SH-SY5Y (cell line): Measurements from ENCODE around the gene TMEM63C.

Experiments
- GATA2 ChIP-seq: IDR thresholded peaks from 2 replicates; pipeline ENCODE4 v1.6.1; 2011; ENCODE audit warnings: mild to moderate bottlenecking, low read depth, low read length
- GATA3 ChIP-seq: IDR thresholded peaks from 2 replicates; pipeline ENCODE4 v1.6.1; 2011; ENCODE audit warnings: low read depth, mild to moderate bottlenecking, low read length, moderate library complexity

The TMEM63C gene, protein sequence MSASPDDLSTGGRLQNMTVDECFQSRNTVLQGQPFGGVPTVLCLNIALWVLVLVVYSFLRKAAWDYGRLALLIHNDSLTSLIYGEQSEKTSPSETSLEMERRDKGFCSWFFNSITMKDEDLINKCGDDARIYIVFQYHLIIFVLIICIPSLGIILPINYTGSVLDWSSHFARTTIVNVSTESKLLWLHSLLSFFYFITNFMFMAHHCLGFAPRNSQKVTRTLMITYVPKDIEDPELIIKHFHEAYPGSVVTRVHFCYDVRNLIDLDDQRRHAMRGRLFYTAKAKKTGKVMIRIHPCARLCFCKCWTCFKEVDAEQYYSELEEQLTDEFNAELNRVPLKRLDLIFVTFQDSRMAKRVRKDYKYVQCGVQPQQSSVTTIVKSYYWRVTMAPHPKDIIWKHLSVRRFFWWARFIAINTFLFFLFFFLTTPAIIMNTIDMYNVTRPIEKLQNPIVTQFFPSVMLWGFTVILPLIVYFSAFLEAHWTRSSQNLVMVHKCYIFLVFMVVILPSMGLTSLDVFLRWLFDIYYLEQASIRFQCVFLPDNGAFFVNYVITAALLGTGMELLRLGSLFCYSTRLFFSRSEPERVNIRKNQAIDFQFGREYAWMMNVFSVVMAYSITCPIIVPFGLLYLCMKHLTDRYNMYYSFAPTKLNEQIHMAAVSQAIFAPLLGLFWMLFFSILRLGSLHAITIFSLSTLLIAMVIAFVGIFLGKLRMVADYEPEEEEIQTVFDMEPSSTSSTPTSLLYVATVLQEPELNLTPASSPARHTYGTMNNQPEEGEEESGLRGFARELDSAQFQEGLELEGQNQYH

DNA sequence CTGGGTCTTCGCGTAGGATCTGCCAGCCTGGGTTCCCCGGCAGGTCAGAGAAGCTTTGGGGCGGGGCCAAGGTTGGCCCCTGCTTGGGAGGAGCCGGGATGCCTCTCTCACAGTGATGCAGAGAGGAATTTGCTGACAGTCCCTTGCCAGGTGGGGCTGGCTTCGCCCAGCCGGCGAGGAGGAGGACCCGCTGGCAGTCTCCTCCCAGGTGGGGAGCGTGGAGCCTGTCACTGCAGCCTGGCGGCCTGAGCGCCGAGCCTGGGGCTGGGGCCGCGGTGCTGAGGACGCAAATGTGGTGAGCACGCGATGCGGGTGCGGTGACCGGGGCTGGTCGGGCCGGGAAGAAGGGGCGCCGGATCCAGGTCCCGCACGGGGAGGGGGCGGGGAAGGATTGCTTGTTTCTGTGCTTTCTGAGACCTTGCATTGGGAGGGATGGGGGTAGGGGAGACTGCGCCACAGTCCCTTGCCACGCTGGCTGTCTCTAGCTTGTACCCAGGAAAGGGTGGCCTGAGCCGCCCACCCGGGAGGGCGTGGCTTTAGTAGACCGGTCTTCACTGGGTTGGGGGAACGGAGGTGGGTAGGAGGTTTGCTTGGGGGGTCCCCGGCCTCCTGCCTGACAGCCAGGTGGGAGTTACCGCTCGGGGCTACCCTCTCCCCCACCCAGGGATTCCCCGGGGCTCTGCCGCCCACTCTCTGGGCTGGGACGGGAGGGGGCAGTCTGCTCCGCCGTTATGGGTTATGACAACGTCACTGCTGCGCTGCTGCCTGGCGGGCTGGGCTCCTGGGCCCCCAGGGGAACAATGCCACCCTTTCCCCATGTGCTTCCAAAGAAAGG, at the start of gene TMEM63C:
TSS of gene TMEM63C (plus strand) at position 196 of the 835 bp plus-strand sequence. CDS start 37,016 bp downstream, outside the sequence.
- no peak for TF ChIP-seq GATA2

DNA sequence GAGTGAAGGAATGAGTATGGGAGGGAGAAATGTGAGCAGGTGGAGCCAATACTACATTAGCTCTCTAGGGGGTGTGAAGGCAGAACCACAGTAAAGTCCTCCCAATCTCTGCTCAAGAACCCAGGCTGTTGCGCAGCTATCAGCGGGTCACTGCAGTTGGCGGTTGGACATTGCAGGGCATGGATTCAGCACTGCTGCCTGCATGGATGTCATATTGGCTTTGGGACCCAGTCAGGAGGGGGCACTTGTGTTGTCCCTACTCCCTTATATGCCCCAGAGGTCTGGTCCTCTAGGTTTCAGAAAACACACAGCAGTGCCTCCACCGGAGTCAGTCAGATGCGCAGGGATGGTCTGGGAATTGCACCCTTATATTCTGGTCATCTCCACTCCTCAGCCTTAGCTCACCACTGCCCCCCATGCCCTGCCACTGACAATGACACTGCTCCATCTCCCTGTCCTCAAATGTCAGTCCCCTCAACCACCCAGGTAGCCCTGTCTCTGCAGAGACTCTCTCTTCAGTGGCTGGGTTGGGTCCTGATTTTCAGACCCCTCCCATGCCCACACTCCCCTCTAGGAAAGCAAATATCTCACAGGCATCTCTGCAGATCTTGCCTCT, 49.6 kb upstream of the TMEM63C start:
- no peak for TF ChIP-seq GATA2
- no peak for TF ChIP-seq GATA3

DNA sequence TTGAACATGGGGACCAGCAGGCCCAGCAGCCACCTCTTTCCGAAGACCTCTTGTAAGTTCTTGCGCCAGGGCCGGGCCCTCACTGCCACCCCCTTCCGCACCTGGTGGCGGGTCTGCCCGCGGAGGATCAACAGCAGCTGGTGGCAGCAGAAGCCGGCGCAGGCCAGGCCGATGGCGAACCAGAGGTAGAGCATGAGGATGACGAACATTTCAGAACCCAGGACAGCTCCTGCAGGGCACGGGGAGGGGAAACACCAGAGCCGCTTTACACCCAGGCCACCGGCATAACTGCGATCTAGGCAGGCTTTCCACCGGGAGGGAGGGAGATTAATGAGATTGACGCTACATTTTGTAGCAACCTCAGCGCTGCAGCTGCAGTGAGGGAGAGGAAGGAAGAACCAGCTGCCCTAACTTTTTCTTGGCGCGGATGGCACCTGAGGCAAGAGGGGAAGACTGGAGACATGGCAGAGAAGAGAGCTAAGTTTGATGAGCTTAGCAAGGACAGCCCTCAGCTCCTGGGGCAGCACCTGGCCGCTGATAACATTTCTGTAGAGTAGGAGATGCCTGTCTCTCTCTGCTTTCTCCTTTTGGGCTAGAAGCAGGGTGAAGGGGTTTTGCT, 47.8 kb upstream of the TMEM63C start:
- no peak for TF ChIP-seq GATA3
- no peak for TF ChIP-seq GATA2

DNA sequence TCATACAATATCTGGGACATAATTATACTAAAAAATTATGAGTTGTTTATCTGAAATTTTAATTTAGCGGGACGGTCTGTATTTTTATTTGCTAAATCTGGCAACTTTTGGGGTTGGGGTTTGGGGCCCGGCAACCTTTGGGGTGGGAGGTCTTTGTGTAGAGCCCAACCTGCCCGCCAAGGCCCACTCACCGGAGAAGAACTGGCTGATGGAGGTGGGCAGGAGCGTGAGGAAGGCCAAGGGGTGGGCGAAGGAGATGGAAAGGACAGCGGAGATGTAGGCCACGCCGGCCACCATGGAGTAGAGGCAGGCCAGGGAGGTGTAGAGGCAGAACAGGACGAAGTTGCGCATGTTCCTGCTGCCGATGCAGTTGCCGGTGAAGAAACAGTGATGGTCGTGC, 42.6 kb upstream of the TMEM63C start:
- no peak for TF ChIP-seq GATA3
- TF ChIP-seq GATA2: no peak

DNA sequence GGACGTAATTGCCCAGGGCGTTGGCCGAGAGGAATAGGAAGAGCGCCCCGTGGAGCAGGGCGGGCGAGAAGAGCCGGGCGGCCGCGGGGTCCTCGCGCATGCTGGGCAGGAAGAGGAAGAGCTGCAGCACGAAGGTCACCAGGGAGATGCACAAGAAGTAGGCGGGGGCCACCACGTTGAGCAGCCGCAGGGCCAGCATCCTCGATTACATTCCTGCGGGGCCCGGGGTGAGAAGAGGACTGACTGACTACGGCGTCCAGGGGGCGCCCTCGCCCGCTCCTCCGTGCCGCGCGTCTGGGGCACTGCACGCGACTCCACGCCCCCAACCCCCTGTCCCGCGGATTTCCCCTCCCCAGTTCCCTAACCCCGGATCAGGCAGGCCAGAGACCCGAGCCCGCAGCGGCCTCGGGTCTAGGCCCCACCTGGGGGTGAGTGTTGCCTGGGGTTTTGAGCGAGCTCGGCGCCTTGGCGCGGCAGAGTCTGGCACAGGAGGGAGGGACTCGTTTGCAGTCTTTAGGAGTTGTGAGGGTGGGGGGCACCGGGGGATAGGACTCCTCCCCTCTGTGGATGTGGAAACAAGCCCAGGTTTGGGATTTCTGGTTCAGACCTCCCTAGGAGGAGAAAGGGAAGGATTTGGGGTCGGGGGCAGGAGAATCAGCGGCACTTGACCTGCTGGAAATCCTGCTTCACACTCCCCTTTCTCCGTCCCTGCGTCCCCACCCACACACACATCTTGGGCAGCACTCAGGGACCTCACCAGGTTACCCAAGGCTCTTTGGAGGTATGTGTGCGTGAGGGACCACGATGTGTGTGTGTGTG, 41.8 kb upstream of the TMEM63C start:
- no peak for TF ChIP-seq GATA2
- TF ChIP-seq GATA3: no peak

DNA sequence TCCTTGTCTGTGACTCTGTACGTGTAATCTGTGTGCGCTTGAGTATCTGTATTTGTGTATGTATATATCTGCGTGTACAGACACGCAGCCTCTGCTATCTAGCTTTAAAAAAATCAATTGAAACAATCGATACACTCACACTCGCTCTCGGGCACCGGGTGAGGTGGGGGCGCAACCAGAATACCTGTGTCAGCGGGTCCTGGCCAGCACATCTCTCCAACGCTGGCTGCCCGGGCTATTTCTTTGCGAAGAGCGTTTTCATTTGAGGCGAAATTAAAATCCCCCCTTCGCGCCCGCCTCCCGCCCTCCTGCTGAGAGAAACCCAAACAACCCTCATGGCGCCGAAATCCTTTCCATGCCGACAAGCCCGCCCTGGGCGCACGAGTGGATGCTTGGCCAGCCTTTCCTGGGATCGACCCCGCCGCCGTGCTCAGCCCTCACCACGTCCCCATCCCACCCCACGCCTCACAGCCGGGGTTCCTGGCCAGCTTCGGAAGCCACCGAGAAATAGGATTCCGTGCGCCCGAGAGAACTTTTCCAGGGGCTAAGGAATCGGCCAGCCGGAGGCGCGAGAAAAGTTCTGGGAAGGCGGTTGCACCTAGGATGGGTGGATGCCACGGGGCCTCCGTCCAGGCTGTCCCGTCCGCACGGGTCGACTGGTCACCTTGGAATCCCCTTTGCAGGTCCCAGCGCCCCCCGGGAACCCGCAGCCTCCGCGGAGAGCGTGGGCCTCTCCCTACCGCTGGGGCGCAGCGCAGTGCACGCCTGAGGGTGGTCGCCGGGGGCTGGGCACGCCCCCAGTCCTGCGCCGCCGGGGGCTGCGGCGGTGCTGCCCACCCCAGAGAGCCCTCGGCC, 41.0 kb upstream of the TMEM63C start:
- TF ChIP-seq GATA3: no peak

DNA sequence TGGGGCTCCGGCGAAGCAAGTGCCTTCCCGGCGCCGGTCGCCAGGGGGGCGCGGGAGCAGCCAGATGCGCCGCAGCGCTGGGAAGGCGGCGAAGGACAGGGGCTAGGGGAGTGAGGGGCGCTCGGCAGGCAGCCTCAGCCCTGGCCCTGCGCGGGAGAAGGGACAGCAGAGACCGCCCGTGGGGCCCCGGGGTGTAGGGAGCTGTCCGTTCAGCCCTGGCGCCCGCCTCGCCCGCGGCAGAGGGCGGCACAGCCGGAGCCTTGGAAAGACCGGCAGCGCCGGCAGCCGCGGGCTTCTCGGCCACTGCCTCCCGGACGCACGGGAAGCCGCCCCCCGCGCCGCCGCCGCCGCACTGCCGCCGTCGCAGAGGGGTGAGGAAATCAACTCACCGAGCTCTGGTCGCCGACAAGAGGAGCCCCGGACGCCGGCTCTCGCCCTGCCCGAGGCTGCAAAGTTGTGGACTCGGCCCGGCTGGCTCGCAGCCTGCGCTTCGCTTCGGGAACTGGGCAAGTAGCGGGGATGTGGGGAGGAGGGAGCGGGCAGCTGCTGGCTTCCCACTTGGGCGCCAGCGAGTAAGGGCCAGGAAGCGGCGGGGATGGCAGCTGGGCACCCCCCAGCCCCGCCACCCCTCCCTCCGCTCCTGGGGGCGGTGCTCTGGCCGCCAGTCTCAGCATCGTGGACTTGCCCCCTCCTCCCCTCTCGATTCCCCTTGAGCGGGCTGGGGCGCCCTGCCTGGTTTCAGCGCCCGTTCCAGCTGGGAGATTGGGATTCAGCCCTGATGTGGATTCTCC, 40.2 kb upstream of the TMEM63C start, which contains the start of gene ZDHHC22:
TSS of gene ZDHHC22 (minus strand) at position 578 of the 791 bp plus-strand sequence. CDS start 2,053 bp downstream, outside the sequence.
- TF ChIP-seq GATA2 (no peak), GATA3 (no peak)

DNA sequence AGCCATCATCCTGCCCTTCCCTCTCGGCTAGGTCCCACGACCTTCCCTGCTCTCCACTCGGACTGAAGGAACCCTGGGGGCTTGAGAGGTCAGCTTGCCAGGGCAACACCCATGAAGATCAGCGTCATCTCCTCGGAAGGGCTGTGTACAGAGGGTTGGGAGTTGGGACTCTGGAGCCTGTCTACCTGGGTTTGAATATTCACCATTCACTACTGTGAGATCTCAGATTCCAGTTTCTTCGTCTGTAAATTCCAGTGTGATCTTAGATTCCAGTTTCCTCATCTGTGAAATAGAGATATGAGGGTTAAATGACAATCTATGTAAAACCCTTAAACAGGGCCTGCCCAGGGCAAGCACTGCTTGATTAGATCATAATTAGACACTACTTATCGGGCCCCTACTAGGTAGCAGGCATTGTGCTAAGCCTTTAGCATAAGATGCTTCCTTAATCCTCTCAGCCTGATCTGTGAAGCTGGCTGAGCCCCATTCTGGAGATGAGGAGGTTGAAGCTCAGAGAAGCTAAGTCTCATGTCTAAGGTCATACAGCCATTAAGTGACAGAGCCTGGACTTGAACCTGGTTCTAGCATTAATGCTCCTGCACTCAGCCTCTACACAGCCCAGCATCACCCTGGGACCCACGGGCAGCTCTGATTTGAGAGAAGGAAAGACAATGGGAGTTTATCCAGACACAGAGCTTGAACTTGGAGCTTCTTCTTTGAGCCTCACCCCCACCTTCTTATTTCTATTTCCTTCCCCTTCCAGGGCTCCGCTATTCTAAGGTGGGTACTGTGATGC, 39.4 kb upstream of the TMEM63C start:
- TF ChIP-seq GATA2 (0 out of 2 replicates have a peak, but pooled peaks have one; percentile 10), GATA3 (no peak)

DNA sequence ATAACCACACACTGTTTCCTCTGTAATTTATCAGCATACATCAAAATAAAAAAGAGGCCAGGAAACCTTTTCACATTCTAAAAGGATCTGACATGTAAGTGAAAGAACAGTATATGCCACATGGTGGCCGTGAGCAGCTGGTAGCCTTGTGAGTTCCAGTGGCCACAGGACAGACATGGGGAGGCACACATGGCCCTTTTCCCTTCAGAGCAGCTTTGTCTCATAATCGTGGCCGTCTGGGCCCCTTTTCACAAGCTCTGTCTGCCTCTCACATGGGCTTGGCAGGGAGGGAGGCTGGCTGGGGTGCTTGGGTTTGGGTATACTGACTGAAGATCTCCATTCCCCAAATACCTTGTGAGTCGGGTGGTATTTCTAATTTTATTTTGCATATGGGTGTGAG, 38.5 kb upstream of the TMEM63C start:
- no peak for TF ChIP-seq GATA3
- no peak for TF ChIP-seq GATA2

DNA sequence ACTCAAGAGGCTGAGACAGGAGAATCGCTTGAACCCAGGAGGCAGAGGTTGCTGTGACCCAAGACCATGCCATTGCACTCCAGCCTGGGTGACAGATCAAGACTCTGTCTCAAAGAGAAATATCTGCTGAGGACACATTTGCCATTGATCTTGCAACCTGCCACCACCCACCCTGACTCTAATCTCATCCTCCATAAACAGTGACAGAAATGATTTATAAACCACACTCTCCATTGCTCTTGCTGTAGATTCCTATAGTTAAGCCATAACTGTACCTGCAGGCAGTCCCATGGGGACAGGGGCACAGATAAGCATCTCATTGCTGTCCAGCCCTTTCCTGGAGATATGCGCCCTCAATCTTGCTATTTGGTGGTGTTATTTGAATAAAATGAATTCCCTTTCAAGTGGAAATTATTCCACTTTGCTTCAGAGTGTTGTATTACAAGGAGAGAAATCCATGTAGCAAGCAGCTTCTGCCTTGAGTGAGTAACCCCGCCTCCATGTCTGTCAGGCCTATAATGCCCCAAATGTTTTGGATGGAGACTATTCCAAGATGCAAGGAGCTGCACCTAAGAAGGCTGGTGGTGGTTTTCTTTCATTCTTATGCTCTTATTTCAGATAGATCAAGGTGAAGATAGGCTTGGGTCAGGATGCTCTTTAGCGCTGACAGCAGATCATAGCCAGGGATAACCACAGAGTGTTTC, 37.0 kb upstream of the TMEM63C start:
- TF ChIP-seq GATA2 (peak; percentile 72), GATA3 (no peak; the same call in 1 of the 2 replicates)
